Fibroblast of lung (primary cell): ENCODE measurements around the gene BBS10. TPM values are rescaled to one million over a fixed set of nuclear protein-coding genes. Genes with fewer than 3 reads are reported as not detected.

ENCODE experiments used
- DNase-seq, 2 donors: peaks; one replicate each; pipeline versions ENCODE4 v3.0.0 to v3.0.0-alpha.2; 2010; ENCODE audit warnings: low read depth in 2 of 2
- H2AFZ ChIP-seq: 2 replicates; pipeline ENCODE4 v1.5.1; 2012; ENCODE audit warnings: low read length, control low read depth, inconsistent platforms
- H3K27ac ChIP-seq: 2 replicates; pipeline ENCODE4 v1.5.1; 2011; ENCODE audit warnings: low read length, control low read depth; ENCODE audit not compliant: insufficient read depth
- H3K27me3 ChIP-seq: 2 replicates; pipeline ENCODE4 v1.5.1; 2011; ENCODE audit warnings: mild to moderate bottlenecking, low read length; ENCODE audit not compliant: control insufficient read depth, insufficient read depth
- H3K36me3 ChIP-seq: 2 replicates; pipeline ENCODE4 v1.5.1; 2011; ENCODE audit warnings: low read length; ENCODE audit not compliant: control insufficient read depth, insufficient read depth
- H3K4me1 ChIP-seq: 2 replicates; pipeline ENCODE4 v1.5.1; 2011; ENCODE audit warnings: low read length; ENCODE audit not compliant: control insufficient read depth, insufficient read depth; ENCODE audit errors: extremely low read depth
- H3K4me2 ChIP-seq: 2 replicates; pipeline ENCODE4 v1.5.1; 2011; ENCODE audit warnings: low read length, control low read depth; ENCODE audit not compliant: insufficient read depth; ENCODE audit errors: extremely low read depth
- H3K4me3 ChIP-seq, 4 experiments: fragments of 200-600 bp in 1 of 4; sonication (generic) in 1 of 4; replicated peaks in 1 of 4; 2 replicates each; pipeline ENCODE4 v1.5.1; 2011 to 2016; ENCODE audit warnings: low read length in 4 of 4, low read depth in 3 of 4, mild to moderate bottlenecking in 3 of 4, control low read depth in 2 of 4, inconsistent platforms in 1 of 4, mixed read lengths in 1 of 4; ENCODE audit not compliant: insufficient read depth in 1 of 4; ENCODE audit errors: control extremely low read depth in 1 of 4
- H3K79me2 ChIP-seq: 2 replicates; pipeline ENCODE4 v1.5.1; 2012; ENCODE audit warnings: mild to moderate bottlenecking, low read length, inconsistent platforms; ENCODE audit not compliant: control insufficient read depth, insufficient read depth
- H3K9ac ChIP-seq: 2 replicates; pipeline ENCODE4 v1.5.1; 2011; ENCODE audit warnings: mild to moderate bottlenecking, low read length, control low read depth; ENCODE audit not compliant: insufficient read depth
- H3K9me3 ChIP-seq: 2 replicates; pipeline ENCODE4 v1.5.1; 2012; ENCODE audit warnings: low read depth, low read length; ENCODE audit not compliant: control insufficient read depth, insufficient read depth
- H4K20me1 ChIP-seq: 2 replicates; pipeline ENCODE4 v1.5.1; 2011; ENCODE audit warnings: low read length; ENCODE audit not compliant: control insufficient read depth, insufficient read depth; ENCODE audit errors: extremely low read depth
- EZH2 ChIP-seq: IDR thresholded peaks from 2 replicates; pipeline ENCODE4 v1.5.1; 2012; ENCODE audit warnings: low read length, control low read depth, mild to moderate bottlenecking; ENCODE audit errors: missing control alignments
- polyA plus RNA-seq, 2 donors: library from polyadenylated mRNA; depleted of rRNA in 1 of 2; stranded (reverse) in 1 of 2; unstranded in 1 of 2; fragments of >200 nt; gene quantifications; 2 replicates each; pipeline ENCODE4 v1.2.1, GENCODE V29; 2011 to 2012; ENCODE audit warnings: missing spikeins in 1 of 2
- total RNA-seq: library from RNA; depleted of rRNA; stranded (reverse); fragments of >200 nt; gene quantifications from 2 replicates; pipeline ENCODE4 v1.2.1, GENCODE V29; 2014
- TF ChIP-seq, protein P1 (sequence below), 2 donors: IDR thresholded peaks in 1 of 2; conservative IDR thresholded peaks in 1 of 2; 1 replicate in 1 of 2; 2 replicates in 1 of 2; pipeline ENCODE4 v1.5.1; 2011 to 2012; ENCODE audit warnings: low read length in 2 of 2, control low read depth in 1 of 2, inconsistent platforms in 1 of 2, low read depth in 1 of 2, mild to moderate bottlenecking in 1 of 2

Gene BBS10
- total and polyA plus RNA-seq, 2 donors (not counting 1 experiment from before 2014, with no cell fraction given), result 19.0 to 31.0 TPM

GRCh38 chr12:76318773-76319594, 29.2 kb downstream of the BBS10 start:
- Histone ChIP-seq H3K27me3 (no peaks in the 10 kb centered on the region), H3K4me3 (no peak overlapping the region), H3K36me3 (no peaks in the 10 kb centered on the region), H3K4me1 (peaks cover 2% of the 10 kb centered on the region), H3K79me2 (no peaks in the 10 kb centered on the region), H3K9me3 (no peaks in the 10 kb centered on the region), H4K20me1 (no peaks in the 10 kb centered on the region), H3K4me2 (no peak overlapping the region), H2AFZ (no peak overlapping the region), H3K27ac (no peak overlapping the region), H3K9ac (no peak overlapping the region)
- DNase-seq, result no peak
- TF ChIP-seq EZH2, result no peak
- TF ChIP-seq, protein P1, sequence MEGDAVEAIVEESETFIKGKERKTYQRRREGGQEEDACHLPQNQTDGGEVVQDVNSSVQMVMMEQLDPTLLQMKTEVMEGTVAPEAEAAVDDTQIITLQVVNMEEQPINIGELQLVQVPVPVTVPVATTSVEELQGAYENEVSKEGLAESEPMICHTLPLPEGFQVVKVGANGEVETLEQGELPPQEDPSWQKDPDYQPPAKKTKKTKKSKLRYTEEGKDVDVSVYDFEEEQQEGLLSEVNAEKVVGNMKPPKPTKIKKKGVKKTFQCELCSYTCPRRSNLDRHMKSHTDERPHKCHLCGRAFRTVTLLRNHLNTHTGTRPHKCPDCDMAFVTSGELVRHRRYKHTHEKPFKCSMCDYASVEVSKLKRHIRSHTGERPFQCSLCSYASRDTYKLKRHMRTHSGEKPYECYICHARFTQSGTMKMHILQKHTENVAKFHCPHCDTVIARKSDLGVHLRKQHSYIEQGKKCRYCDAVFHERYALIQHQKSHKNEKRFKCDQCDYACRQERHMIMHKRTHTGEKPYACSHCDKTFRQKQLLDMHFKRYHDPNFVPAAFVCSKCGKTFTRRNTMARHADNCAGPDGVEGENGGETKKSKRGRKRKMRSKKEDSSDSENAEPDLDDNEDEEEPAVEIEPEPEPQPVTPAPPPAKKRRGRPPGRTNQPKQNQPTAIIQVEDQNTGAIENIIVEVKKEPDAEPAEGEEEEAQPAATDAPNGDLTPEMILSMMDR (conservative IDR thresholded peaks at IDR 0.05 in 1 of 2, IDR thresholded peaks at IDR 0.05 in 1 of 2; ENCODE audit: low read depth in 1 of 2, low read length in 2 of 2), result no peak

DNA sequence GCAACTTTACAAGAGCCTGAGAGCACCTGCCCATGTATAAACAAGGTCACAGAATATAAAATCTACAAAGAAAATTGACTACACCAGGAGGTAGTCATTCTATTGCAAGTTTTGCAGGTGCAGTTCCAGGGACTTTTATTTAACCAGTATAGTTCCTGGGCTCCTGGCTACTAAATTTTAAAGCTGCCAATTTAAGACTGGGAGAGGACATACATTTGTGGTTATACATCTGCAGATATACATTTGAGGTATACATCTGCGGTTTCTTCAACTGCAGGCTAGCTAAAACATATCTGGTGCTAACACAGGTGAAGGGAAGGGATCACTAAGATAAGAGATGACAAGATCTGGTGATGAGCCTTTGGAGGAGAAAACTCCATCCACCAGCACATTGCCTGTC, 30.2 kb downstream of the BBS10 start:
- no peaks in the 10 kb centered on the region for H3K27me3 ChIP-seq
- no peak overlapping the region for H3K27ac ChIP-seq
- DNase-seq, result no peak
- no peaks in the 10 kb centered on the region for H3K79me2 ChIP-seq
- peaks cover 2% of the 10 kb centered on the region for H3K4me1 ChIP-seq
- no peaks in the 10 kb centered on the region for H3K36me3 ChIP-seq
- H2AFZ ChIP-seq, result no peak overlapping the region
- H3K9me3 ChIP-seq, result no peaks in the 10 kb centered on the region
- TF ChIP-seq EZH2, result no peak
- TF ChIP-seq, protein P1 (conservative IDR thresholded peaks at IDR 0.05 in 1 of 2, IDR thresholded peaks at IDR 0.05 in 1 of 2; ENCODE audit: low read depth in 1 of 2, low read length in 2 of 2), result no peak
- no peak overlapping the region for H3K4me3 ChIP-seq
- H3K9ac ChIP-seq, result no peak overlapping the region
- no peak overlapping the region for H3K4me2 ChIP-seq
- no peaks in the 10 kb centered on the region for H4K20me1 ChIP-seq

DNA sequence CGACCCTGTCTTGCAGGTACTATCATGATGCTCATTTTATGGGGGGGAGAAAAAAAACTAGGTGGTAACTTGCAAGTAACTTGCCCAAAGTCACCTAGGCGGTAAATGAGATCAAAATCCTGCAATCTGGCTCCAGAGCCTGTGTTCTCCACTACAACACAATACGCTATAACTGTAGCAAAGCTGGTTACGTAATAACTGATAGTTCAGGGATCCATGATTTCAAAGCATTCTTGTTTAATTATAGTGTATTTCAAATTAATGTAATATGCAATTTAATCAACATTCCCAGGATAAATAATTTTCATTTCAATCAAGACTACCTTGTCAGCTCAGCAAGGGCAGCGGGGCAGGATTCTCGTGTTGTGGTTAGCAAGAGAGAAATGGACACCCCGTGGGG, 31.7 kb downstream of the BBS10 start:
- no peaks in the 10 kb centered on the region for H3K27me3 ChIP-seq
- H3K79me2 ChIP-seq, result no peaks in the 10 kb centered on the region
- no peak overlapping the region for H3K9ac ChIP-seq
- no peaks in the 10 kb centered on the region for H3K9me3 ChIP-seq
- H3K27ac ChIP-seq, result no peak overlapping the region
- H4K20me1 ChIP-seq, result no peaks in the 10 kb centered on the region
- H3K36me3 ChIP-seq, result no peaks in the 10 kb centered on the region
- peaks cover 2% of the 10 kb centered on the region for H3K4me1 ChIP-seq
- no peak for TF ChIP-seq EZH2
- TF ChIP-seq, protein P1 (conservative IDR thresholded peaks at IDR 0.05 in 1 of 2, IDR thresholded peaks at IDR 0.05 in 1 of 2; ENCODE audit: low read depth in 1 of 2, low read length in 2 of 2), result no peak
- no peak overlapping the region for H2AFZ ChIP-seq
- no peak overlapping the region for H3K4me2 ChIP-seq
- DNase-seq, result no peak
- no peak overlapping the region for H3K4me3 ChIP-seq
